ENCODE measurements around the gene GPT2.

GPT2 gene

DNA sequence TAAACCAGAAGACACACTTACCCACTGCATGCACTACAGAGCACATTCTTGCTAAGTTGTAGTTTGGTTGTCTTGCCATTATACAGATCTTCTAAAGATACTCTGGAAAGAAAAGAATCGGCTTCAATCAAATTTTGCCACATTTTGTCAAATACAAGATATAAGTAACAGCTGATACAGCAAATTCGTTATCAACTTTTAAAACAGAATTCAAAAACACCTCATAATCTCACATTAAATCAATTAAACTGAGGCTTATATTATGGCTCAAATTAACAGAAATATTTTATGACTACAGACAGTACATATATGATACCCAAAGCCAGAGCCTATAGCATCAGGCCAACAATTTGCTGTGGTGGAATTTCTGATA is 83.9 kb downstream of the GPT2 start:
- H3K9ac ChIP-seq (ENCODE audit: low read depth, low read length), result no peak overlapping the region

DNA sequence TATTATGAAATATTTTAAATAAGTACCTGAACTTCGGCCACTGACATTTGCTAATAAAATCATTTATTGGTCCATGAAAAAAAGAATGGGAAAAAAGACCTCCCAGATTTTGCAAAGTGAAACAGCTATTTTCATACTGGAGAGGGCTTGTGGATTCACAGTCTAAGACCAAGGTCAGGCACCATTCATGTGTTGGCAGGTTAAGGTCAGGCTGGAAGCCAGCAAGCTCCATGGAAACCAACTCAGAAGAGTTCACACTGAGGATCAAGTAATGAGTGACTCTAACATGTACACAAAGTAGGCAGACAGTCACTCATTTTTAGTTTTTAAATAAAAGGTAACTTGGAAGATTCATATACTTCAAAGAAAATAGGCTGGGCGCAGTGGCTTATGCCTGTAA is 85.9 kb downstream of the GPT2 start:
- H3K27ac ChIP-seq (ENCODE audit: low read length), result no peak overlapping the region
- H3K9me3 ChIP-seq (ENCODE audit: insufficient read depth, low read depth, low read length), result no peaks in the 10 kb centered on the region
- H3K27me3 ChIP-seq (ENCODE audit: insufficient read depth, low read length), result no peaks in the 10 kb centered on the region
- H3K36me3 ChIP-seq (ENCODE audit: insufficient read depth, low read depth, low read length), result peaks cover 66% of the 10 kb centered on the region
- no peak overlapping the region for H3K9ac ChIP-seq (ENCODE audit: low read depth, low read length)
- H3K4me1 ChIP-seq (ENCODE audit: insufficient read depth, low read length), result peaks cover 11% of the 10 kb centered on the region; the same call in 1 of the 2 replicates
- no peak overlapping the region for H3K4me3 ChIP-seq (ENCODE audit: low read length)

More for the DNA sequence above, 83.9 kb downstream of the GPT2 start:
- peaks cover 5% of the 10 kb centered on the region; the same call in 1 of the 2 replicates for H3K4me1 ChIP-seq (ENCODE audit: insufficient read depth, low read length)
- peaks cover 86% of the 10 kb centered on the region for H3K36me3 ChIP-seq (ENCODE audit: insufficient read depth, low read depth, low read length)
- no peak overlapping the region for H3K4me3 ChIP-seq (ENCODE audit: low read length)
- H3K27ac ChIP-seq (ENCODE audit: low read length), result no peak overlapping the region
- H3K9me3 ChIP-seq (ENCODE audit: insufficient read depth, low read depth, low read length), result no peaks in the 10 kb centered on the region
- no peaks in the 10 kb centered on the region for H3K27me3 ChIP-seq (ENCODE audit: insufficient read depth, low read length)

DNA sequence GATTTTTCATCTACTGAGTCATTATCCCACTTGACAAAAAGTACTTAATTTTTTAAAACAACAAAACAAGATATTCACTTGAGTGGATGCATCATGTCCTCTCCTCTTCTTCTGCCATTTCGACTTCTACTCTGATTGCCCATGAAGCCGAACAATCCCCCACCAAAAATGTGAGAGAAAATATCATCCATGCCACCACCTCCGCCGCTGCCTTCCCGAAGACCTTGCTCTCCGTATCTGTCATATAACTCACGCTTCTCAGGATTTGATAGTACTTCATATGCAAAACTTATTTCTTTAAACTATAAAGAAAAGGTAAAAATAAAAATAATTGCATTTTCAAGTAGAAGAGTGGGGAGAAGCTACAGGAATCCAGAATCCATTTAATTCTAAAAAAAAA is 87.1 kb downstream of the GPT2 start:
- H3K4me3 ChIP-seq (ENCODE audit: low read length), result no peak overlapping the region
- H3K4me1 ChIP-seq (ENCODE audit: insufficient read depth, low read length), result peaks cover 15% of the 10 kb centered on the region; the same call in 1 of the 2 replicates
- H3K36me3 ChIP-seq (ENCODE audit: insufficient read depth, low read depth, low read length), result peaks cover 54% of the 10 kb centered on the region
- H3K9me3 ChIP-seq (ENCODE audit: insufficient read depth, low read depth, low read length), result no peaks in the 10 kb centered on the region
- no peak overlapping the region for H3K9ac ChIP-seq (ENCODE audit: low read depth, low read length)
- H3K27ac ChIP-seq (ENCODE audit: low read length), result no peak overlapping the region
- no peaks in the 10 kb centered on the region for H3K27me3 ChIP-seq (ENCODE audit: insufficient read depth, low read length)

DNA sequence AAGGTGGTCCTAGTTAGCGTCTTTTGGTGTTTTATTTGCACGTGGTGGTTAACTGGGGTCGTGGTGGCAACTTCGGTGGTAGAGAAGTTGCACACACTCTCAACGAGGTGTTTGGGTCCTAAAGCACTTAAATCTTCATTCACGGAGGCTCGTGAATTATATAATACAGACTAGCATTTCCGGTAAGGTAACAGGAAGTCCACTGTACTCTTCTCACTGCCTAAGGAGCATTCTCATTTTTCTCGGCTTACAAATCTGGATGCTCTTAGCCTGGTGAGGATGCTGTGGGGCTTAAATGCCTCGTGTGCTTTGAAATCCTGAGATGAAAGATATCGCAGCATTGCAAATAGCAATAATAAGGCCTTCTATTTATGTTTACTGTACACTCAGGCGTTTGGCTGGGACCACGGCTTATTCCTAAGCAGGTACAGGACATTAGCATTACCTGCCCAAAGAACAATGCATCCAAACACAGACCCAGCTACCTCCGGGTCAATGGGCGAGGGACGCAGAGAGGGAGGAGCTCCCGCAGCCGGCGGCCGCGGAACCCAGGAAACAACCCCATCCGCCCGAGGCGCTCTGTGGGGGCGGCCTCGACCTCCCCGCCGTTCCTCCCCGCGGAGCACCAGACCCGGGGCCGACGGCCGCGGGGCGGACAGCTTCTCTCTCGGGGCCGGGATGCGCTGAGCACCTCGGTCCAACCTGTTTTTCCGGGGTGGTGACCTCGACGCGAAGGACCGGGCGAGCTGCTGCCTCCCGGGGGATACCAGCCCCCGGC is 88.5 kb downstream of the GPT2 start:
- peaks cover 41% of the 10 kb centered on the region for H3K36me3 ChIP-seq (ENCODE audit: insufficient read depth, low read depth, low read length)
- H3K9ac ChIP-seq (ENCODE audit: low read depth, low read length), result peak overlapping the region; percentile 83
- no peaks in the 10 kb centered on the region for H3K9me3 ChIP-seq (ENCODE audit: insufficient read depth, low read depth, low read length)
- peaks cover 21% of the 10 kb centered on the region; the same call in 1 of the 2 replicates for H3K4me1 ChIP-seq (ENCODE audit: insufficient read depth, low read length)
- H3K4me3 ChIP-seq (ENCODE audit: low read length), result peak overlapping the region; percentile 85
- H3K27ac ChIP-seq (ENCODE audit: low read length), result peak overlapping the region; percentile 15
- no peaks in the 10 kb centered on the region for H3K27me3 ChIP-seq (ENCODE audit: insufficient read depth, low read length)

DNA sequence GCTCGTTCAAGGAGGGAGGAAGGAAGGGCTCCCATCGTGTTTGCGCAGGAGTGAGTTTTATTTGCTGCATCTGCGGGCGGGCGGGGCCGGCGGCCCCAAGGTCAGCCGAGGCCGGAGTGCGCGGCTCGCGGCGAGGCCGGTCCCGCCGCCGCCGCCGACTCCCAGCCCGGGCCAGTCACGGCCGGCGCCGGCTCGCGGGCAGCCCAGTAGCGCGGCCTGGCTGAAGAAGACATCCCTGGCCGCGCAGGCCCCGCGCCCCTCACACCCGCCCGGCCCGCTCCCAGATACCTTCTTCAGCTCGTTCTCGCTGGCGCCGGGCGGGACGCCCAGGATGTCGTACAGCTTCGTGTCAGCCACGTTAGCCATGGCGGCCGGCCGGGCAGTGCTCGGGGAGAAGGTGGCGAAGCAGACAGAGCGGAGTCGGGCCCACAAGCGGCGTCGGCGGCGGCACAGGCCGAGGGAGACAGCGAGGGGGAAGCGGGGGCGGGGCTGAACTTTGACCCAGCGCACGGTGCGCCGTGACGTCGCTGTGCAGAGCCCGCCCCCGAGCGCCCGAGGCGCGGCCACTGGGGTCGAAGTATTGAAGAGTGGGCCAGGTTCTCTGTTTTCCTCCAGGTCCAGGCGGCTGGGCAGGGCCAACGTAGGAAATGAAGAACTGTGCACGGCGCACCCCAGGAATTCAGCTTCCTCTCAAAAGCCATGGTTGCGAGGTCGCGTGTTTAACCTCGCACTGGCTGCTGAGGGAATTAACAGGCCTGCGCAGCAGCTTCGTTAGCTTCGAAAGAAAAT is 89.2 kb downstream of the GPT2 start, which contains the start of gene DNAJA2:
DNAJA2 (minus strand) TSS at position 468 of the 789 bp plus-strand sequence; CDS start at position 366, 102 bp downstream.
- H3K36me3 ChIP-seq (ENCODE audit: insufficient read depth, low read depth, low read length), result peaks cover 33% of the 10 kb centered on the region
- H3K27ac ChIP-seq (ENCODE audit: low read length), result peak within 1 kb of the TSS; percentile 57

DNA sequence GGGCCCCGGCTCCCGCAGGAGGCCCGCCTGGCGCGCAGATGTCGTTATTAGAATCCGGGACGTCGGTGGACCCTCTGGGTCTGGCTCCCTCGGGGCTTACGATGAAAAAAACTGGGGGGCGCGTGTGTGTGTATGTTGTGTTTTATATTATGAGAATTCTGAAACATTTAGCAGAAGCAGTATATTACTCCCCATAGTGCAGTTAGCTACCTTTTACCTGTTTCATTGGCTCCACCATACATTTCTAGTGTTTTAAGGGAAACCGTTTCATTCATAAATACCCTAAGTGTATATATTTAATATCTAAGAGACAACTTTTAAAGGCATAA is 89.8 kb downstream of the GPT2 start:
- peaks cover 21% of the 10 kb centered on the region; the same call in 1 of the 2 replicates for H3K4me1 ChIP-seq (ENCODE audit: insufficient read depth, low read length)
- H3K27ac ChIP-seq (ENCODE audit: low read length), result peak overlapping the region; percentile 57
- H3K9me3 ChIP-seq (ENCODE audit: insufficient read depth, low read depth, low read length), result no peaks in the 10 kb centered on the region
- H3K4me3 ChIP-seq (ENCODE audit: low read length), result peak overlapping the region; percentile 85
- peaks cover 27% of the 10 kb centered on the region for H3K36me3 ChIP-seq (ENCODE audit: insufficient read depth, low read depth, low read length)
- no peaks in the 10 kb centered on the region for H3K27me3 ChIP-seq (ENCODE audit: insufficient read depth, low read length)
- H3K9ac ChIP-seq (ENCODE audit: low read depth, low read length), result peak overlapping the region; percentile 83

More for the DNA sequence above, 89.2 kb downstream of the GPT2 start, which contains the start of gene DNAJA2:
- Histone ChIP-seq H3K9ac (ENCODE audit: low read depth, low read length) (peak within 1 kb of the TSS; percentile 83), H3K4me3 (ENCODE audit: low read length) (peak within 1 kb of the TSS; percentile 85), H3K4me1 (ENCODE audit: insufficient read depth, low read length) (peaks cover 21% of the 10 kb centered on the region; the same call in 1 of the 2 replicates), H3K27me3 (ENCODE audit: insufficient read depth, low read length) (no peaks in the 10 kb centered on the region), H3K9me3 (ENCODE audit: insufficient read depth, low read depth, low read length) (no peaks in the 10 kb centered on the region)

DNA sequence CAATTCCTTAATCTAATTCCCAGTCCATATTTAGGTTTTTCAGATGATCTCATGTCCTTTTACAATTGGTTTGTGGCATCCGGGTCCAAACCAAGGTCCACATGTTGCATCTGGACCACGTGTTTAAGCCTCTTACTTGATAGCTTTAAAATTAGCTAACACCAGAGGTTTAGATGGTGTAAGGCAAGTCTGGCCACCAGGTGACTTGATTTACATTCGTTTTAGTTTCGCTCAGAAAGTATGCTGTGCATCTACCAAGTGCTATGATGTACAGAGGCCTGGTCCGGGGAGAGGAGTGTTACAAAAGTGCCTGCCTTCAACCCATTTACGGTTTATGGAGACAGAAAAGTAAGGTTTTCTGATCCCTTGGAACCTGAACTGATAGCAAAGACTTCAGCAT is 90.2 kb downstream of the GPT2 start:
- H3K27me3 ChIP-seq (ENCODE audit: insufficient read depth, low read length), result no peaks in the 10 kb centered on the region
- peaks cover 23% of the 10 kb centered on the region for H3K36me3 ChIP-seq (ENCODE audit: insufficient read depth, low read depth, low read length)
- H3K27ac ChIP-seq (ENCODE audit: low read length), result peak overlapping the region; percentile 57
- peak overlapping the region; percentile 85 for H3K4me3 ChIP-seq (ENCODE audit: low read length)
- H3K4me1 ChIP-seq (ENCODE audit: insufficient read depth, low read length), result peaks cover 21% of the 10 kb centered on the region; the same call in 1 of the 2 replicates
- no peaks in the 10 kb centered on the region for H3K9me3 ChIP-seq (ENCODE audit: insufficient read depth, low read depth, low read length)
- H3K9ac ChIP-seq (ENCODE audit: low read depth, low read length), result peak overlapping the region; percentile 83; the same call in 1 of the 2 replicates

DNA sequence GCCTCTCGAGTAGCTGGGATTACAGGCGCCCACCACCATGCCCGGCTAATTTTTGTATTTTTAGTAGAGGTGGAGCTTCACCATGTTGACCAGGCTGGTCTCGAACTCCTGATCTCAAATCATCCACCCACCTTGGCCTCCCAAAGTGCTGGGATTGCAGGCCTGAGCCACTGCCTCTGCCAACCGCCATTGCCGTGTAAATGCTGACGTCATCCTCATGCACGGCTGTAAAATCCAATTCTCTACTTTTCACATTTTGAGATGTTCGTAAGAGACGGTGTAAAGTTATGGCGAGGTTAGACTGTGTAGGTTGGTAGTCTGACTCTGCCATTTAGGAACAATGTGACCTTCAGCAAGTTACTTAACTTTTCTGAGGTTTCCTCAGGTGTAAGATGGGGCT is 91.0 kb downstream of the GPT2 start:
- Histone ChIP-seq H3K9me3 (ENCODE audit: insufficient read depth, low read depth, low read length) (no peaks in the 10 kb centered on the region), H3K27me3 (ENCODE audit: insufficient read depth, low read length) (no peaks in the 10 kb centered on the region), H3K4me1 (ENCODE audit: insufficient read depth, low read length) (peaks cover 21% of the 10 kb centered on the region; the same call in 1 of the 2 replicates), H3K27ac (ENCODE audit: low read length) (no peak overlapping the region), H3K9ac (ENCODE audit: low read depth, low read length) (no peak overlapping the region), H3K36me3 (ENCODE audit: insufficient read depth, low read depth, low read length) (peaks cover 15% of the 10 kb centered on the region), H3K4me3 (ENCODE audit: low read length) (no peak overlapping the region)

DNA sequence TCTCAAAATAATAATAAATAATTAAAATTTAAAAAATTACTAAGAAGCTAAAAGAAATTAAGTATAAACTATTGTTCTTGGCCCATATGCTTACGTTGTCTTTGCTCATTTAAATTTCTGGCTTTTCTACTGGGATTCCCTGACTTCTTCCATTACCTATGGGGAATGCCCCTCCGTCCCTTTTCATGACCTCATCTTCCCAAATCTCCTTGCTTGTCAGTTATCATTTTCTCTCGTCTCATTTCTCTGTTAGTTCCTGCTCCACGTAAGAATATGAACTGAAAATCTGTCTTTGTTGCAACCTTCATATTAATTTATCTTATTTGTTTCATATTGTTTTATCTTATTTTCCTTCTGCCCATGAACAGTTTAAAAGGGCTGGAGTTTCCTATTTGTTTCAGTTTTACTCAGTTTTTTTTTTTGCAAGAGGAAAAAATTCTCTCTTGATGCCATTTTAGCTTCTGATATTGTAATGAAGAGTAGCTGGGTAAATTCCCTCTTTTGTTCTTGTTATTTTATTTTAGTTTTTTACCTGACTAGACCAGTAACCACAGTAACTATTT is 91.8 kb downstream of the GPT2 start:
- H3K36me3 ChIP-seq (ENCODE audit: insufficient read depth, low read depth, low read length), result peaks cover 9% of the 10 kb centered on the region
- peaks cover 21% of the 10 kb centered on the region; the same call in 1 of the 2 replicates for H3K4me1 ChIP-seq (ENCODE audit: insufficient read depth, low read length)
- H3K4me3 ChIP-seq (ENCODE audit: low read length), result no peak overlapping the region
- H3K27ac ChIP-seq (ENCODE audit: low read length), result no peak overlapping the region
- peak overlapping the region; percentile 43; the same call in 1 of the 2 replicates for H3K9ac ChIP-seq (ENCODE audit: low read depth, low read length)
- no peaks in the 10 kb centered on the region for H3K9me3 ChIP-seq (ENCODE audit: insufficient read depth, low read depth, low read length)
- no peaks in the 10 kb centered on the region for H3K27me3 ChIP-seq (ENCODE audit: insufficient read depth, low read length)

DNA sequence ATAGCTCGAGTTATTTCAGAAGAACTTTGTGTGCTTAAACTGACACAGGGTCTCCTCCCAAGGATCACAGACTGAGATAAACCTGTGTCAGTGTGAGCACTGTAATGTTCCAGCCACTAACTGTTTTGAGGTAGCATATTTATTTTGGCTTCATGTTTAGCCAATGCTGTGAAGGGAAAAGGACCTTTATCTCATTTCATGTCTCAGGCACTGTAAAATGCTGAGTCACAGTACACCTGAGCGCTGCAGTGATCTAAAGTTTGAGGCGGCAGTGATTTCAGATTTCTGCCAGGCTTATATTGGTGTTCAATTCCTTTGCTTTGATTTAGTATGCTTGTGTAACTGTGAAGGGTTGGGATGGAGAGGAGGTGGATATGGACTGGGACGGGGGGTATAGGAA is 92.4 kb downstream of the GPT2 start:
- Histone ChIP-seq H3K36me3 (ENCODE audit: insufficient read depth, low read depth, low read length) (peaks cover 5% of the 10 kb centered on the region; the same call in 1 of the 2 replicates), H3K27ac (ENCODE audit: low read length) (no peak overlapping the region), H3K4me3 (ENCODE audit: low read length) (no peak overlapping the region), H3K4me1 (ENCODE audit: insufficient read depth, low read length) (peaks cover 21% of the 10 kb centered on the region; the same call in 1 of the 2 replicates), H3K9me3 (ENCODE audit: insufficient read depth, low read depth, low read length) (no peaks in the 10 kb centered on the region), H3K9ac (ENCODE audit: low read depth, low read length) (peak overlapping the region; percentile 43; the same call in 1 of the 2 replicates), H3K27me3 (ENCODE audit: insufficient read depth, low read length) (no peaks in the 10 kb centered on the region)

Data from iPS-20b (cell line).